SK-N-SH (cell line): Measurements from ENCODE around the gene BRD2.

Source experiments
- CTCF ChIP-seq: fragments of 200-600 bp; sonication (generic); IDR thresholded peaks from 2 replicates; pipeline ENCODE4 v1.6.1; 2017; ENCODE audit warnings: antibody characterized with exemption, mild to moderate bottlenecking, moderate library complexity
- ELF1 ChIP-seq: IDR thresholded peaks from 2 replicates; pipeline ENCODE4 v1.4.0; 2012
- EP300 ChIP-seq, 2 experiments: IDR thresholded peaks; 2 replicates each; pipeline versions ENCODE4 v1.4.0 to v1.6.1; 2012; ENCODE audit warnings: borderline replicate concordance in 1 of 2, low read depth in 1 of 2, low read length in 1 of 2
- EZH2phosphoT487 ChIP-seq: fragments of 200-600 bp; sonication (generic); IDR thresholded peaks from 2 replicates; pipeline ENCODE4 v1.6.1; 2017; ENCODE audit warnings: low read depth, mixed run types, mild to moderate bottlenecking, antibody characterized with exemption, moderate library complexity, borderline replicate concordance
- GABPA ChIP-seq: IDR thresholded peaks from 2 replicates; pipeline ENCODE4 v1.4.0; 2012; ENCODE audit warnings: low read depth, mild to moderate bottlenecking
- NFIC ChIP-seq: IDR thresholded peaks from 2 replicates; pipeline ENCODE4 v1.4.0; 2012; ENCODE audit warnings: borderline replicate concordance
- RAD21 ChIP-seq: IDR thresholded peaks from 2 replicates; pipeline ENCODE4 v1.6.1; 2012; ENCODE audit warnings: mild to moderate bottlenecking, low read length
- RCOR1 ChIP-seq: fragments of 150-350 bp; IDR thresholded peaks from 2 replicates; pipeline ENCODE4 v1.6.1; 2017; ENCODE audit warnings: antibody characterized with exemption, low read length
- TAF1 ChIP-seq: IDR thresholded peaks from 2 replicates; pipeline ENCODE4 v1.6.1; 2012; ENCODE audit warnings: low read depth, mild to moderate bottlenecking, low read length, moderate library complexity, borderline replicate concordance
- TCF12 ChIP-seq: IDR thresholded peaks from 2 replicates; pipeline ENCODE4 v1.4.0; 2012
- USF2 ChIP-seq: fragments of 150-350 bp; IDR thresholded peaks from 2 replicates; pipeline ENCODE4 v1.6.1; 2017; ENCODE audit warnings: antibody characterized with exemption, low read length, low read depth, borderline replicate concordance
- YY1 ChIP-seq: IDR thresholded peaks from 2 replicates; pipeline ENCODE4 v1.4.0; 2012; ENCODE audit warnings: low read depth, mild to moderate bottlenecking
- TF ChIP-seq, protein P1 (sequence below): IDR thresholded peaks from 2 replicates; pipeline ENCODE4 v1.4.0; 2012; ENCODE audit warnings: low read depth
- TF ChIP-seq, protein P2 (sequence below): IDR thresholded peaks from 2 replicates; pipeline ENCODE4; 2012

GRCh38 chr6:32976334-32977069 is 8.1 kb downstream of the BRD2 start:
- TF ChIP-seq RAD21: no peak
- no peak for TF ChIP-seq YY1
- TF ChIP-seq CTCF: no peak
- TF ChIP-seq RCOR1: no peak
- no peak for TF ChIP-seq EZH2phosphoT487
- TF ChIP-seq, protein P1, sequence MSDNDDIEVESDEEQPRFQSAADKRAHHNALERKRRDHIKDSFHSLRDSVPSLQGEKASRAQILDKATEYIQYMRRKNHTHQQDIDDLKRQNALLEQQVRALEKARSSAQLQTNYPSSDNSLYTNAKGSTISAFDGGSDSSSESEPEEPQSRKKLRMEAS: no peak
- no peak for TF ChIP-seq GABPA
- TF ChIP-seq TCF12: no peak
- no peak for TF ChIP-seq ELF1
- TF ChIP-seq EP300 (IDR thresholded peaks at IDR 0.05; ENCODE audit: borderline replicate concordance in 1 of 2, low read depth in 1 of 2, low read length in 1 of 2): no peak
- TF ChIP-seq, protein P2, sequence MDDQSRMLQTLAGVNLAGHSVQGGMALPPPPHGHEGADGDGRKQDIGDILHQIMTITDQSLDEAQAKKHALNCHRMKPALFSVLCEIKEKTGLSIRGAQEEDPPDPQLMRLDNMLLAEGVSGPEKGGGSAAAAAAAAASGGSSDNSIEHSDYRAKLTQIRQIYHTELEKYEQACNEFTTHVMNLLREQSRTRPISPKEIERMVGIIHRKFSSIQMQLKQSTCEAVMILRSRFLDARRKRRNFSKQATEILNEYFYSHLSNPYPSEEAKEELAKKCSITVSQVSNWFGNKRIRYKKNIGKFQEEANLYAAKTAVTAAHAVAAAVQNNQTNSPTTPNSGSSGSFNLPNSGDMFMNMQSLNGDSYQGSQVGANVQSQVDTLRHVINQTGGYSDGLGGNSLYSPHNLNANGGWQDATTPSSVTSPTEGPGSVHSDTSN: no peak
- TF ChIP-seq USF2: no peak
- no peak for TF ChIP-seq NFIC
- no peak for TF ChIP-seq TAF1
